GM12878 (cell line): Measurements from ENCODE around the gene EDEM2. TPM values are rescaled to one million over a fixed set of nuclear protein-coding genes. Genes with fewer than 3 reads are reported as not detected.

Experiments
- ATAC-seq: fragments of 200-7000 bp; cut with Tn5 transposase; 3 replicates; pipeline ENCODE4 v1.9.1; 2020; ENCODE audit warnings: mild to moderate bottlenecking, moderate library complexity
- BruUV-seq: library from RNA; stranded (reverse); fragments of 400-500 nt; replicated peaks from 2 replicates; lab custom pipeline; 2021; lab: Mats Ljungman, UMichigan
- CTCF ChIA-PET: fragments of 300-600 bp; sonication (Branson Sonifier 250); formaldehyde crosslinking; extraction: SDS; loops from one replicate; lab custom pipeline; 2021; ENCODE audit warnings: inconsistent platforms; lab: Yijun Ruan, JAX
- POLR2A ChIA-PET: fragments of 350-600 bp; formaldehyde crosslinking; extraction: SDS; loops from one replicate; lab custom pipeline; 2021; ENCODE audit warnings: inconsistent platforms; lab: Charles Lee
- RAD21 ChIA-PET: fragments of 300-600 bp; sonication (Branson Sonifier 250); formaldehyde crosslinking; loops from one replicate; lab custom pipeline; 2023; ENCODE audit warnings: antibody characterized with exemption; ENCODE audit not compliant: unreplicated experiment; lab: Charles Lee
- SMC1A ChIA-PET: fragments of 300-600 bp; sonication (Branson Sonifier 250); formaldehyde crosslinking; loops from one replicate; lab custom pipeline; 2023; ENCODE audit not compliant: unreplicated experiment, uncharacterized antibody; lab: Charles Lee
- DNase-seq: peaks from one replicate; pipeline ENCODE4 v3.0.0-alpha.2; 2011; ENCODE audit warnings: low read depth, low spot score
- FAIRE-seq: peaks from 3 replicates; lab custom pipeline; 2011; peaks lifted over from hg19 to GRCh38; lab: Jason Lieb, UNC
- H2AFZ ChIP-seq: 2 replicates; pipeline ENCODE4 v1.6.0; 2011; ENCODE audit warnings: low read depth, low read length, control low read depth; ENCODE audit not compliant: control insufficient read depth
- H3K27ac ChIP-seq: 2 replicates; pipeline ENCODE4 v1.5.1; 2011; ENCODE audit warnings: control low read depth; ENCODE audit not compliant: control insufficient read depth, insufficient read depth
- H3K27me3 ChIP-seq, 2 experiments: replicated peaks in 1 of 2; 2 replicates each; pipeline versions ENCODE4 v1.6.0 to v1.6.1; 2011; ENCODE audit warnings: low read length in 1 of 2; ENCODE audit not compliant: control insufficient read depth in 2 of 2, insufficient read depth in 2 of 2
- H3K36me3 ChIP-seq, 2 experiments: 2 replicates each; pipeline ENCODE4 v1.5.1; 2011; ENCODE audit warnings: low read length in 1 of 2; ENCODE audit not compliant: control insufficient read depth in 2 of 2, insufficient read depth in 2 of 2
- H3K4me1 ChIP-seq: 2 replicates; pipeline ENCODE4 v1.6.1; 2011; ENCODE audit warnings: mild to moderate bottlenecking, low read length, moderate library complexity, mixed read lengths; ENCODE audit not compliant: control insufficient read depth, insufficient read depth
- H3K4me2 ChIP-seq: 2 replicates; pipeline ENCODE4 v1.6.0; 2011; ENCODE audit warnings: control low read depth; ENCODE audit not compliant: control insufficient read depth, insufficient read depth
- H3K4me3 ChIP-seq: fragments of 200-600 bp; sonication (generic); 2 replicates; pipeline ENCODE4 v1.5.1; 2016
- H3K79me2 ChIP-seq: 2 replicates; pipeline ENCODE4 v1.6.0; 2011; ENCODE audit warnings: low read length; ENCODE audit not compliant: control insufficient read depth, insufficient read depth
- H3K9ac ChIP-seq: 2 replicates; pipeline ENCODE4 v1.8.0; 2011; ENCODE audit warnings: low read length, control low read depth, mixed read lengths; ENCODE audit not compliant: control insufficient read depth, insufficient read depth
- H3K9me3 ChIP-seq: replicated peaks from 3 replicates; pipeline ENCODE4 v1.5.1; 2011; ENCODE audit warnings: mild to moderate bottlenecking, low read length; ENCODE audit not compliant: control insufficient read depth, insufficient read depth
- H4K20me1 ChIP-seq: 2 replicates; pipeline ENCODE4 v1.6.0; 2011; ENCODE audit not compliant: control insufficient read depth, insufficient read depth
- BCL11A ChIP-seq: IDR thresholded peaks from 2 replicates; pipeline ENCODE4 v1.6.1; 2011; ENCODE audit warnings: low read depth, low read length
- CEBPB ChIP-seq, 2 experiments: fragments of 150-350 bp in 1 of 2; IDR thresholded peaks; 2 replicates each; pipeline ENCODE4 v1.6.1; 2012 to 2014; ENCODE audit warnings: low read depth in 2 of 2, low read length in 2 of 2, borderline replicate concordance in 1 of 2, inconsistent platforms in 1 of 2
- CHD1 ChIP-seq: IDR thresholded peaks from 2 replicates; pipeline ENCODE4 v1.6.1; 2012; ENCODE audit warnings: low read depth, low read length, improper control_type of control experiment
- EED ChIP-seq: sonication (generic); IDR thresholded peaks from 2 replicates; pipeline ENCODE4 v1.6.1; 2016; ENCODE audit warnings: antibody characterized with exemption, low read depth
- LARP7 ChIP-seq: fragments of 450-650 bp; IDR thresholded peaks from 2 replicates; pipeline ENCODE4 v1.6.1; 2017; ENCODE audit warnings: mild to moderate bottlenecking
- MLLT1 ChIP-seq: fragments of 450-650 bp; IDR thresholded peaks from 2 replicates; pipeline ENCODE4 v1.6.1; 2016; ENCODE audit warnings: mild to moderate bottlenecking
- NKRF ChIP-seq: fragments of 450-650 bp; conservative IDR thresholded peaks from 2 replicates; pipeline ENCODE4 v1.6.1; 2017; ENCODE audit warnings: mild to moderate bottlenecking, moderate library complexity
- NRF1 ChIP-seq: conservative IDR thresholded peaks from 2 replicates; pipeline ENCODE4 v1.6.1; 2011; ENCODE audit warnings: mild to moderate bottlenecking, low read depth, low read length, improper control_type of control experiment
- PAX8 ChIP-seq: fragments of 450-650 bp; IDR thresholded peaks from 2 replicates; pipeline ENCODE4 v1.6.1; 2017; ENCODE audit warnings: mild to moderate bottlenecking, moderate library complexity
- SMAD1 ChIP-seq: fragments of 450-650 bp; IDR thresholded peaks from 2 replicates; pipeline ENCODE4 v1.6.1; 2018; ENCODE audit warnings: mild to moderate bottlenecking, low read depth; ENCODE audit not compliant: partially characterized antibody
- SUPT20H ChIP-seq: IDR thresholded peaks from 2 replicates; pipeline ENCODE4 v1.6.1; 2011; ENCODE audit warnings: low read depth, mild to moderate bottlenecking, low read length, moderate library complexity, borderline replicate concordance; ENCODE audit not compliant: control insufficient read depth
- WRNIP1 ChIP-seq: IDR thresholded peaks from 2 replicates; pipeline ENCODE4 v1.6.1; 2011; ENCODE audit warnings: low read depth, low read length, improper control_type of control experiment, borderline replicate concordance
- YY1 ChIP-seq: IDR thresholded peaks from 2 replicates; pipeline ENCODE4 v1.6.1; 2011; ENCODE audit warnings: low read depth, mild to moderate bottlenecking, low read length
- ZBTB11 ChIP-seq: fragments of 450-650 bp; formaldehyde crosslinking; IDR thresholded peaks from 2 replicates; pipeline ENCODE4 v1.5.0; 2022; ENCODE audit warnings: mild to moderate bottlenecking, missing genetic modification characterization
- ZBTB33 ChIP-seq: fragments of 450-650 bp; IDR thresholded peaks from 2 replicates; pipeline ENCODE4 v1.6.1; 2017; ENCODE audit warnings: mild to moderate bottlenecking
- WGBS: methylation state at CpG from one replicate; pipeline ENCODE4 v1.1.6; 2016; ENCODE audit warnings: low lambda C conversion rate; ENCODE audit not compliant: insufficient replicate concordance, insufficient coverage; ENCODE audit errors: missing lambda C conversion rate; 5-methylcytosine and 5-hydroxymethylcytosine counted together
- in situ Hi-C: fragments of 300-500 bp; cut with MboI; formaldehyde crosslinking; loops from 9 replicates; pipeline ENCODE4 v1.14.3; 2018; ENCODE audit warnings: mixed read lengths
- intact Hi-C: fragments of 100-400 bp; cut with micrococcal nuclease; formaldehyde crosslinking; loops from one replicate; pipeline ENCODE4 v1.14.2; 2022; ENCODE audit not compliant: unreplicated experiment
- polyA plus RNA-seq, 11 experiments: library from polyadenylated mRNA; depleted of rRNA in 4 of 11; unstranded in 6 of 11; stranded (reverse) in 5 of 11; fragments of >200 nt; fragmentation: Nextera tagmentation in 4 of 11; fragmentation: Illumina TruSeq in 1 of 11; extraction: Ambion mirVana in 4 of 11; extraction: Trizol in 1 of 11; gene quantifications; 1 replicate in 1 of 11; 2 replicates in 10 of 11; pipeline versions ENCODE4 v1.2.1 to v1.2.3, GENCODE V29; 2011 to 2016; ENCODE audit warnings: inconsistent platforms in 2 of 11, missing spikeins in 2 of 11, low read depth in 1 of 11
- total RNA-seq, 4 experiments: library from RNA; depleted of rRNA in 3 of 4; stranded (reverse); fragments of >200 nt in 3 of 4; fragmentation: Illumina TruSeq in 1 of 4; extraction: Trizol in 1 of 4; gene quantifications; 2 replicates each; pipeline versions ENCODE4 v1.2.1 to v1.2.3, GENCODE V29; 2013 to 2021

EDEM2 gene
- total and polyA plus RNA-seq, 10 of the 15 experiments (the other 5 are each of a cell fraction or from before 2014, with no cell fraction given) = 9.9 to 24.8 (median 14.8) TPM

- FAIRE-seq (no peak), DNase-seq (no peak), ATAC-seq (no peak)
- ChIA-PET POLR2A (no interaction called here), CTCF (interaction anchor here (0.8 to 1.6 kb wide), 4 partner anchors 9 to 207 kb away, joined by 3 to 6 read pairs (median 3); no protein-coding TSS in a partner anchor), RAD21 (no interaction called here), SMC1A (interaction anchor here (1.0 to 1.2 kb wide), 2 partner anchors 20 to 23 kb away, joined by 3 to 4 read pairs; no protein-coding TSS in a partner anchor)
- Histone ChIP-seq H3K9ac (no peak overlapping the region), H3K9me3 (no peaks in the 10 kb centered on the region), H2AFZ (no peak overlapping the region), H3K27ac (no peak overlapping the region), H3K4me3 (no peak overlapping the region), H3K27me3 (no peaks in the 10 kb centered on the region), H3K36me3 (peaks cover 4 to 29% of the 10 kb centered on the region in 2 experiments), H4K20me1 (no peaks in the 10 kb centered on the region), H3K4me1 (no peaks in the 10 kb centered on the region), H3K79me2 (no peaks in the 10 kb centered on the region), H3K4me2 (no peak overlapping the region)
- intact Hi-C loops = no loop called here
- WGBS = 94% methylated on average over 5 of the region's 5 CpGs
- in situ Hi-C loops = no loop called here
- no TSS peak for BruUV-seq
- TF ChIP-seq BCL11A = no peak
- TF ChIP-seq CEBPB (IDR thresholded peaks at IDR 0.05; ENCODE audit: borderline replicate concordance in 1 of 2, low read depth in 2 of 2, low read length in 2 of 2) = no peak
- TF ChIP-seq NKRF = no peak
- TF ChIP-seq SUPT20H = no peak
- TF ChIP-seq ZBTB11 (CRISPR knock-in tag) = no peak
- TF ChIP-seq EED = no peak
- TF ChIP-seq SMAD1 = no peak
- TF ChIP-seq LARP7 = no peak
- no peak for TF ChIP-seq CHD1
- TF ChIP-seq MLLT1 = no peak
- TF ChIP-seq YY1 = no peak
- TF ChIP-seq NRF1 = no peak
- TF ChIP-seq ZBTB33 = no peak
- no peak for TF ChIP-seq PAX8
- TF ChIP-seq WRNIP1 = no peak
These were observed 24.3 kb downstream of the EDEM2 start for GRCh38 chr20:35122756-35123405.
